NCI-H187 treated with DMSO at 0.1 percent for 48 hours (cell line): ENCODE results near the gene SLC6A8.
"Not testable (repeated sequence)": the region's sequence is repeated elsewhere in the genome, so short reads cannot be mapped to it uniquely, and the experiment has no call there.

Experiments used
- DNase-seq: peaks from one replicate; lab custom pipeline; 2025; lab: John Stamatoyannopoulos, UW

Gene SLC6A8

DNA sequence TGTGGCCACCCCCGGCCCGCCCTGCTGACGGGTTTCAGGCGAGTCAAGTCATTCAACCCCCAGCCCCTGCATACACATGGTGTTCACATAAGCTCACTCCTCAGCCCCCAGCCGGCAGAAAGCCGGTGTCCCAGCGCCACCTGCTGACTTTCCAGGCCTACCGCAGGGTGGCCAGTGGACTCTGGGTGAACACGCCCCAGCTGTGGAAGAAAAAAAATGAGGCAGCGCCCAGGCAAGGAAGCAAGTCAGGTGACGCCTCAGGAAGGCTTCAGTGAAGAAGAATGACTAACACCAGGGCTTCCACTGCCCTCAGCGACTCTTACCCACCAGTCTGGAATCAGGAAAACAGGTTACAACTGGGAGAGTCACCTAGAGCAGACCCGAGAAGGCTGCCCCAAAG lies 20.7 kb downstream of the SLC6A8 start:
- DNase-seq: no peak

DNA sequence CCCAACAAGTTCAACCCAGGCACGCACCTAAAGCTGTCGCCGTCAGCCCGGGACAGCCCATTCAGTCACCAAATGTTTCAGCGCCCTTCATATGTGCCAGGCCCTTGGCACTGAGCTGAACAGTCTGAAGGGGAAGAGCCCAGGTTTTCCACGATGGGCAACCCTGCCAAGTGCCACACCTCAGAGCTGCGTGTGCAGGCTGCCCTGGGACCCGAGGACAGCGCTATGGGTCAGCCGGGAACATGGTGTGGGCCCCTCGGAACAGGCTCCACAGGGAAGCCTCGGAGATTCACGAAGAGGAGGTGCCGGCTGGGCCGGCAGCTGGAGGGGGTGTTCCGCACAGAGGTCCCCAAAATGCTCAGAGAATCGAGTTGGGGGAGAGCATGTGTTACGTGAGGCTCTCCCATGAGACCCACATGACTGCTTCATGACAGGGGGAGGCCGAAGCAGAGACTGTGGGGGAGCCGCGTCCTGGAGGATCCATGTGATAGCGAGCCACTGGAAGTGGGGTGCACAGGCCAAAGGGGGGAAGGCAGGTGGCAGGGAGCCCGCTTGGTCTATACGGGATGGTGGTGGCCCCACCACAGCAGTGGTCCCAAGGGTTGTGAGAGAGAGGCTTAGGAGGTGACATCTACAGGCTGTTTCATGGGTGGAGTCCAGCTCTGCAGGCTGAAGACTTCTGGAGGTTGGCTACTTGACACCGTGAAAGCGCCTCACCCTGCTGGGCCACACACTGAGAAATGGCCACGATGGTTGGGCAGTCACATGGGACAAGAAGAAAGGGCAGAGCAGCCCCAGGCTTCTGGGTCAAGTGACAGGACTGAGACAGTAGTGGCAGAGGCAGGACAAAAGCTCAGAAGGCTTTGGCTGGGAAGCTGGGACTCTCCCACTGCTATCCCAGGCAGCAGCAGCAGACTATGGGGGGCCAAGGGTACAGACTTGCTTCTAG lies 22.3 kb downstream of the SLC6A8 start:
- DNase-seq: no peak

DNA sequence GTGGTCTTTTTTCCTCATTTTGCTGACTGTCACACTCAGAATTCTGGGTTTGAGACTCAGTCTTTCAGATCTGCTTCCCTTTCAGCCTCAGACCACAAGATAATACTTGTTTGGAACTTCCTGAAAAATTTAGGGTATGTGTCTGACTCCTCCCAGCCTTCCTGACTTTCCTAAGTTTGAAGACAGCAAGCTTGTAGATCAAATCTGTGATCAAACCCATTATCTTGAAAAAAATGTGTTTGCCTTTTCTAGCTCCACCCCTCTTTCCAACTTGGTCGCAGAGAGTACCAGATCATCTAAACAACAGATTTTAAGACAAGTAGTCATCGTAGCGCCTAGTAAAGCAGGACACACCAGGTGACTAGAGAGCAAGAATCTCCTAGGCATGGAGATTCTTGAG lies 26.5 kb downstream of the SLC6A8 start:
- DNase-seq: no peak

DNA sequence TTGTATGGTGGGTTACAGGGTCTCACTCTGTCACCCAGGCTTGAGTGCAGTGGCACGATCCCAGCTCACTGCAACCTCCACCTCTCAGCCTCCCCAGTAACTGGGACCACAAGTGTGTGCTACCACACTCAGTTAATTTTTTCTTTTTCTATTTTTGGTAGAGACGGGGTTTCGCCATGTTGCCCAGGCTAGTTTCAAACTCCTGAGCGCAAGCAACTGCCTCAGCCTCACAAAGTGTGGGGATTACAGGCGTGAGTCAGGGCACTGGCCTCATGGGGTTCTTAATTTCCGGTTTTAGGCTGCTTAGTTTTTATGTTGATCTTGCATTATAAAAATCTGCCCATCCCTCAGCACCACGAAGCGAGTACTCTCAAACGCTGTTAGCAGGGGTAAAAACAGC lies 29.7 kb downstream of the SLC6A8 start:
- DNase-seq: no peak

- DNase-seq: no peak
These were observed 31.5 kb downstream of the SLC6A8 start for GRCh38 chrX:153719238-153719637.

- DNase-seq: no peak
These were observed 32.0 kb downstream of the SLC6A8 start for GRCh38 chrX:153719701-153720100.

DNA sequence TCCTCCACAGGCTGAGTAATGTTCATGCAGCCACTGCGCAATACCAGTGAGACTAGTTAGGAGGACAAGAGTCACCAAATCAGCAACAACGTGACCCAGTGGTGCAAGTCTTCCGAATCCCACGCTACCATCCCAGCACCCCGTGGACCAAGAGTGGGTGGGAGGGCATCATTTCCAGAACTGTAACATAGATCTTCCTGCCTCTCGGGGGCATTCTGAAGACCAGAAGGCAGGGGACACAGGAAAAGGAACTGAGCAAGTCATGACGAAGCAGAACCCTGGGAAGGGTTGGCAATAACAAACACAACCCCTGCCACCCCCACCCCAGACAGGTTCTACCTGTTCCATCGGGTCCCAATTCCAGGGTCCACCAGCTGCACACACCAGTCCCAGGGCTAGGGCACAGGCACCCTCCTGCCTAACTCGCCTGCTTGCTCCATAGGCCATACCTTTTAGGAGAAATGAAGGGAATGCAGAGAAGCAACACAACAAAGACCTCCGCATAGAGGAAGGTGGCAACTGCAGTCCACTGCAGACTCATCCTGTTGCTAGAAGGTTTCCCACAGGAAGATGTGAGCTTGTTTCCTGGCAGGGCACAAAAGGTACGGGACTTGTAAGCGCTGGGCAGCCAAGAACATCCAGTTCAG lies 35.1 kb downstream of the SLC6A8 start:
- DNase-seq: no peak

- DNase-seq: no peak
These were observed 35.9 kb downstream of the SLC6A8 start for GRCh38 chrX:153723351-153724251.

DNA sequence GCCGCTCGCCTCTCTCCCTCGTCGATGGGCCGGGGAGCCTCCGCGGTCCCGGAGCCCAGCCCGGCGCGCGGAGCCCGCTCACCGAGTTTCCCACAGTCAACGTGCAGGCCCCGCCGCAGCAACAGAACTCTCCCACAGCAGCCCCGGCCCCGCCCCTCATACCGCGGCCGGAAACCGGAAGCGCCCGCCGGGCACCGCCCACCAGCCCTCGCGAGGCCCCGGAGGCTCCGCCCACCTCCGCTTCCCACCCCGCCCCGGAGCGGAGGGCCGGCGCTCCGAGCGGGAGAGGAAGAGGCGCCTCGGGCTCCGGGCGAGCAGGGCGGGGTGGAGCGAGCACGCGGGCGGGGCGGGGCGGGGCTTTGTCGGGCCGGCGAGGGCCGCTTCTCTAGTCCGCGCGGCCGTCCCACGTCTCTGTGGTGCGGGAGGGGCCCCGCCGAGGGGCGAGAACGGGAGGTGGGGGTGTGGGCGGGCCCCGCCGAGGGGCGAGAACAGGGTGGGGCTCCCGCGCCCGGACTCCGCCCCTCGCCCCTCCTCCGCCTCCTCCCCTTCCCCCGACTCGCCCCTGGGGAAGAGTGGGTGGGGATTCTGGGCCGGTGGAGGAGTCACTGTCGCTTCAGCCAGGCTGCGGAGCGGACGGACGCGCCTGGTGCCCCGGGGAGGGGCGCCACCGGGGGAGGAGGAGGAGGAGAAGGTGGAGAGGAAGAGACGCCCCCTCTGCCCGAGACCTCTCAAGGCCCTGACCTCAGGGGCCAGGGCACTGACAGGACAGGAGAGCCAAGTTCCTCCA lies 36.7 kb downstream of the SLC6A8 start, which contains the start of the genes ABCD1 and BCAP31:
ABCD1 (plus strand) TSS at position 605 of the 787 bp plus-strand sequence. CDS start 411 bp downstream, outside the sequence.
BCAP31 (minus strand) TSS at position 136 of the 787 bp plus-strand sequence. CDS start 1,143 bp downstream, outside the sequence.
- peak; percentile 60 for DNase-seq

GRCh38 chrX:153725039-153725831 lies 37.5 kb downstream of the SLC6A8 start:
- no peak for DNase-seq

DNA sequence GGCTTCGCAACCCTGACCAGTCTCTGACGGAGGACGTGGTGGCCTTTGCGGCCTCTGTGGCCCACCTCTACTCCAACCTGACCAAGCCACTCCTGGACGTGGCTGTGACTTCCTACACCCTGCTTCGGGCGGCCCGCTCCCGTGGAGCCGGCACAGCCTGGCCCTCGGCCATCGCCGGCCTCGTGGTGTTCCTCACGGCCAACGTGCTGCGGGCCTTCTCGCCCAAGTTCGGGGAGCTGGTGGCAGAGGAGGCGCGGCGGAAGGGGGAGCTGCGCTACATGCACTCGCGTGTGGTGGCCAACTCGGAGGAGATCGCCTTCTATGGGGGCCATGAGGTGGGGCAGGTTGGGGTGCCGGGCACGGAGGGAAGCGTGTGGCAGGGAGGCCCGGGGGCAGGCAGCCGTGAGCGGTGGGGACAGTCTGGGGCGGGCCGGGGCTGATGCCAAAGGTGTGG lies 38.1 kb downstream of the SLC6A8 start:
- no peak for DNase-seq

DNA sequence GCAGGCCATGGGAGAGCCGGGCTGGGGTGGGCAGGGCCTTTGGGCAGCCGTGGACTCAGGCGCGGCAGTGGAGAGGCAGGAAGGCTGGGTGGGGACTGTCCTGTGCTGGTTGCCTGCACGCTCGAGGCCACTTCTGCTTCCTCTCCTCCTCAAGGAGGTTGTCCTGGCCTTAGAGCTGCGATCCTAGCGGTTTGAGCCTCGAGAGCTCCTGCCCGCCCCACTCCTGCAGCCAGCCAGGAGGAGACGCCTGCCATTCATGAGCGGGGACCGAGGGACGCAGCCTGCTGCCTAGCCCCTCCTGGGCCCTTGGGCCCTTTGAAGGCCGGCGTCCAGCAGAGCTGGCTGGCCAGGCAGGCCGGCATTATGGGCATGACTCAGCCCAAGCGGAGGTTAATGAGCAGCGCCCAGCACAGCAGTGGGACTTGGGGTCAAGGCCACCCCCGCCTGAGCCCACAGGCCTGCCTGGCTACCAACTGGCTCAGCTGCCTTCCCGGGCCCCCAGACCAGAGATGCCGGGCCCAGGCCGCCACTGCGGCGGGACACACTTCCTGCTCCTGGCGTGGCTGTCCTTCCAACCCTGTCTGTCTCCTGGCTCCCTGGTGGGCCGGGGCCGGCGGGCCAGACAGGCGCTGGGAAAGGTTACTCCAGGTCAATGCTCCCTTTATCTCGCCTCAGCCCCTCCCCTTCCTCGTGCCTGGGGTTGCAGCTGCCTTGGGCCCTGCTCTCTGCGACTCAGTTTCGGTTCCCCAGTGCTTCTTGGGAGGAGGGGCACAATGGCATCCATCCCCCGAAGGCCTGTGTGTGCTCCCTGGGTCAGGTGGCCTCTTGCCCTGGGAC lies 38.8 kb downstream of the SLC6A8 start:
- no peak for DNase-seq

GRCh38 chrX:153727123-153727931 lies 39.6 kb downstream of the SLC6A8 start:
- DNase-seq: no peak

DNA sequence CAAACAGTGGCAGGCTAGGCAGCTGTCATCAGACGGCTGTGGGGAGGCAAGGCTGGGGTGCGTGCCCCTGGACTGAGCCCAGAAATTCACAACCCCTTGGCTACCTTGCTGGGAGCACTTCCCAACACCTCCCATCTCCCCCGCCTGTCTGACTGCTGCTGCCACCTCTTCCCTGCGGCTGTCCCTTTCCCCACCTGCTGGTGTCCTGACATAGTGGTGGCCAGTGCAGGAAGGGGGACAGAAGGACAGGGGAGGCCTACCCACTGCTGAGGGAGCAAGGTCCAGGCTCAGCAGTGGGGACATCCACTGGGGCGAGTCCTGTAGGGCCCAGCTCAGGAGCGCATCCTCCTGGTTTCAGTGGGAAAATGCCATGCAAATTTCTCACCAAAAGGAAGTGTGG lies 40.4 kb downstream of the SLC6A8 start:
- no peak for DNase-seq

DNA sequence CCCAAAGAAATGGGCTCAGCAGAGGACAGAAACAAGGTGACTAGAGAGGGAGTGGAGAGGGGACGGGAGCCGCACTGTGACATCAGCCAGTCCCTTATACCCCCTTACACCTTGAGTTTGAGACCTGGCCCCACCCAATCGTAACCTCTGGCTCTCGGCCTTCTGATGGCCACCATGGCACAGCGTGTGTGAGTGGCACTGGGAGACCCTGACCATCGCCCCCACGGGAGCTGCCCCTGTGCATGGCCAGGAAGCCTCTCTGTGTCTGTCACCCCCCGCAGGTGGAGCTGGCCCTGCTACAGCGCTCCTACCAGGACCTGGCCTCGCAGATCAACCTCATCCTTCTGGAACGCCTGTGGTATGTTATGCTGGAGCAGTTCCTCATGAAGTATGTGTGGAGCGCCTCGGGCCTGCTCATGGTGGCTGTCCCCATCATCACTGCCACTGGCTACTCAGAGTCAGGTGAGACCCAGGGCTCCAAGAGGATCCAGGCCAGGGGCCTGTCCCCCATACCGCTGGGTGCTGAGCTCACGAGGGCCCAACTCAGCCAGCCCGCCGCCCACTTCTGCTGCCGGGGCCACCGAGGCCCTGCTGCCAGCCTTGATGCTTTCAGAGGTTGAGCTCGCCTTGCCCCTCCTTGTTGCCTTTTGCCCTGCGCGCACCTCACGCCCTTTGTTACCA lies 41.4 kb downstream of the SLC6A8 start:
- no peak for DNase-seq

GRCh38 chrX:153730115-153730514 lies 42.4 kb downstream of the SLC6A8 start:
- not testable (repeated sequence) for DNase-seq

DNA sequence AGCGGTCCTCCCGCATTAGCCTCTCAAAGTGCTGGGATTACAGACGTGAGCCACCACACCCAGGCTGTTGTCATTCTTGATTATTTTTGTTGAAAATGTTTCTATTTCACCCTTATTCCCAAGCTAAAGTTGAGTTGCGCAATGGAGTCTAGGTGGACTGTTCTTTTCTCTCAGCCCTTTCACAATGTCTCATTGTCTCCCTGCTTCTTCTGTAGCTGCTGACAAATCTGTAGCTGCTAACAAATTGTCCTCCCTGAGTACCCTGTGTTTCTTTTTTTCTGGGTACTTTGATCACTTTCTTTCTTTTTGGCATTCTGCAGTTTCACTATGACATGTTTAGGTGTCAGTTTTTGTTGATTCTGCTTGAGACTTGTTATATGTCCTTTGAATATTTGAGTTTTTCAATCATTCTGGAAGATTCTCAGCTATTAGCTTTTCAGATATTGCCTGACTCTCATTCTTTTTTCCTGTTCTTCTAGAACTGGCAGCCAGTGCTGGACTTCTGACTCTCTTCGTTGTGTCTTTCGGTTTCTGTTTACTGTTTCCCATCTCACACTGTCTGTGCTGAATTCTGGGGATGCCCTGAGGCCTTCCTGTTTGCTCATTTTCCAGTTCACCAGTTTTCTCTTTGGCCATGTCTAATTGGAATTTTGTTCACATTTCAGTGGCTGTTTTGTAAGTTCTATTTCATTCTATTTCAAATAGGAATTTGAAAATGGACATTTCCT lies 43.6 kb downstream of the SLC6A8 start:
- DNase-seq: no peak
